Loucy (cell line): ENCODE results near the gene GTPBP1.

Source experiments
- H2AFZ ChIP-seq: fragments of 200-600 bp; sonication (generic); 2 replicates; pipeline ENCODE4 v1.6.0; 2016; ENCODE audit warnings: antibody characterized with exemption, mild to moderate bottlenecking, low read length, moderate library complexity
- H3F3A ChIP-seq: fragments of 200-600 bp; 2 replicates; pipeline ENCODE4 v1.6.0; 2016; ENCODE audit warnings: antibody characterized with exemption, low read depth, mild to moderate bottlenecking
- H3K27me3 ChIP-seq: fragments of 200-600 bp; sonication (generic); 2 replicates; pipeline ENCODE4 v1.6.1; 2014; ENCODE audit warnings: low read length, mild to moderate bottlenecking; ENCODE audit not compliant: insufficient read depth, poor library complexity, severe bottlenecking
- H3K36me3 ChIP-seq: fragments of 200-600 bp; sonication (generic); 2 replicates; pipeline ENCODE4 v1.6.1; 2016; ENCODE audit warnings: low read length; ENCODE audit not compliant: insufficient read depth
- H3K4me1 ChIP-seq: fragments of 200-600 bp; sonication (generic); 2 replicates; pipeline ENCODE4 v1.5.1; 2014; ENCODE audit warnings: low read length, mild to moderate bottlenecking; ENCODE audit not compliant: insufficient read depth, poor library complexity, severe bottlenecking
- H3K4me2 ChIP-seq: fragments of 200-600 bp; sonication (generic); 2 replicates; pipeline ENCODE4 v1.6.0; 2014; ENCODE audit warnings: antibody characterized with exemption, low read length, low read depth, mild to moderate bottlenecking; ENCODE audit not compliant: poor library complexity, severe bottlenecking
- H3K4me3 ChIP-seq: fragments of 200-600 bp; sonication (generic); 2 replicates; pipeline ENCODE4 v1.5.1; 2014; ENCODE audit warnings: low read length, mild to moderate bottlenecking, mixed read lengths; ENCODE audit not compliant: poor library complexity, severe bottlenecking
- H3K79me2 ChIP-seq: fragments of 200-600 bp; sonication (generic); 2 replicates; pipeline ENCODE4 v1.6.1; 2014; ENCODE audit warnings: low read length; ENCODE audit not compliant: insufficient read depth
- H3K9ac ChIP-seq: fragments of 200-600 bp; sonication (generic); 2 replicates; pipeline ENCODE4 v1.6.0; 2014; ENCODE audit warnings: mild to moderate bottlenecking, low read depth, low read length, moderate library complexity; ENCODE audit not compliant: poor library complexity, severe bottlenecking
- H3K9me2 ChIP-seq: fragments of 200-600 bp; sonication (generic); replicated peaks from 2 replicates; pipeline ENCODE4 v1.6.1; 2016; ENCODE audit warnings: low read depth, low read length, mixed read lengths
- H3K9me3 ChIP-seq: fragments of 200-600 bp; sonication (generic); 2 replicates; pipeline ENCODE4 v1.6.1; 2014; ENCODE audit warnings: mild to moderate bottlenecking, antibody characterized with exemption, low read length, low read depth; ENCODE audit not compliant: insufficient read depth
- H4K20me1 ChIP-seq: fragments of 200-600 bp; sonication (generic); 2 replicates; pipeline ENCODE4 v1.6.0; 2014; ENCODE audit warnings: antibody characterized with exemption, low read length, mild to moderate bottlenecking; ENCODE audit not compliant: insufficient read depth, poor library complexity, severe bottlenecking
- EZH2phosphoT487 ChIP-seq: fragments of 200-600 bp; IDR thresholded peaks from 2 replicates; pipeline ENCODE4 v1.6.1; 2018; ENCODE audit warnings: antibody characterized with exemption, mild to moderate bottlenecking, moderate library complexity, borderline replicate concordance
- TF ChIP-seq, protein P1 (sequence below): fragments of 200-600 bp; sonication (generic); conservative IDR thresholded peaks from 2 replicates; pipeline ENCODE4 v1.5.1; 2014; ENCODE audit warnings: mild to moderate bottlenecking, antibody characterized with exemption, low read length

Gene GTPBP1

DNA sequence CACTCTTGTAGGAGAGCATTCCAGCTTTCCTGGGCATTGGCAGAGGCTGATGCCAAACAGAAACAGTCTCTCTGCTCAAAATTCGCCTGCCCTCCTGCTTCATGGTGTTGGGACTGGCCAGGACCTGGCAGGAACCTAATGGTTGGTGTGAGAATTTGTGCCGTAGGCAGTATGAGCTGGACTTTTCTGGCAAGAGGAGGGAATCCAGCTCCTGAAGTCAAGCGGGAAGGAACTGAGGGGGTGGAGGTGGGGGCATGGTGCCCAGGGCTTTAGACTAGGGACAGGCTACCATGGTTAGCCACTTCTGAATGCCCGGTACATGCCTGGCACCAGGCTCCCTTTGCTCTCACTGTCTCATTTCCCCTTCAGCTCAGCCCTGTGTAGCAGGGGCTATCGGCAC, 30.9 kb upstream of the GTPBP1 start:
- Histone ChIP-seq H3K27me3 (no peaks in the 10 kb centered on the region), H3K9me3 (no peaks in the 10 kb centered on the region), H3K79me2 (no peaks in the 10 kb centered on the region), H3F3A (no peaks in the 10 kb centered on the region), H4K20me1 (no peaks in the 10 kb centered on the region), H2AFZ (no peak overlapping the region), H3K4me1 (no peaks in the 10 kb centered on the region), H3K4me2 (no peak overlapping the region), H3K9me2 (no peaks in the 10 kb centered on the region), H3K9ac (no peak overlapping the region), H3K4me3 (no peak overlapping the region), H3K36me3 (no peaks in the 10 kb centered on the region)
- no peak for TF ChIP-seq EZH2phosphoT487
- TF ChIP-seq, protein P1, sequence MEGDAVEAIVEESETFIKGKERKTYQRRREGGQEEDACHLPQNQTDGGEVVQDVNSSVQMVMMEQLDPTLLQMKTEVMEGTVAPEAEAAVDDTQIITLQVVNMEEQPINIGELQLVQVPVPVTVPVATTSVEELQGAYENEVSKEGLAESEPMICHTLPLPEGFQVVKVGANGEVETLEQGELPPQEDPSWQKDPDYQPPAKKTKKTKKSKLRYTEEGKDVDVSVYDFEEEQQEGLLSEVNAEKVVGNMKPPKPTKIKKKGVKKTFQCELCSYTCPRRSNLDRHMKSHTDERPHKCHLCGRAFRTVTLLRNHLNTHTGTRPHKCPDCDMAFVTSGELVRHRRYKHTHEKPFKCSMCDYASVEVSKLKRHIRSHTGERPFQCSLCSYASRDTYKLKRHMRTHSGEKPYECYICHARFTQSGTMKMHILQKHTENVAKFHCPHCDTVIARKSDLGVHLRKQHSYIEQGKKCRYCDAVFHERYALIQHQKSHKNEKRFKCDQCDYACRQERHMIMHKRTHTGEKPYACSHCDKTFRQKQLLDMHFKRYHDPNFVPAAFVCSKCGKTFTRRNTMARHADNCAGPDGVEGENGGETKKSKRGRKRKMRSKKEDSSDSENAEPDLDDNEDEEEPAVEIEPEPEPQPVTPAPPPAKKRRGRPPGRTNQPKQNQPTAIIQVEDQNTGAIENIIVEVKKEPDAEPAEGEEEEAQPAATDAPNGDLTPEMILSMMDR = no peak

- H3K4me1 ChIP-seq = no peaks in the 10 kb centered on the region
- no peaks in the 10 kb centered on the region for H3K9me3 ChIP-seq
- H3K9ac ChIP-seq = no peak overlapping the region
- H3K79me2 ChIP-seq = no peaks in the 10 kb centered on the region
- no peaks in the 10 kb centered on the region for H3K36me3 ChIP-seq
- no peak overlapping the region for H3K4me3 ChIP-seq
- no peaks in the 10 kb centered on the region for H4K20me1 ChIP-seq
- H3K9me2 ChIP-seq = no peaks in the 10 kb centered on the region
- no peaks in the 10 kb centered on the region for H3F3A ChIP-seq
- H3K27me3 ChIP-seq = no peaks in the 10 kb centered on the region
- no peak overlapping the region for H2AFZ ChIP-seq
- TF ChIP-seq, protein P1 = no peak
- TF ChIP-seq EZH2phosphoT487 = no peak
- no peak overlapping the region for H3K4me2 ChIP-seq
These were observed 29.9 kb upstream of the GTPBP1 start for GRCh38 chr22:38675833-38676232.

- peaks cover 22% of the 10 kb centered on the region for H3K79me2 ChIP-seq
- peaks cover 7% of the 10 kb centered on the region for H4K20me1 ChIP-seq
- H3K36me3 ChIP-seq = peaks cover 35% of the 10 kb centered on the region; the same call in 1 of the 2 replicates
- no peaks in the 10 kb centered on the region for H3K9me3 ChIP-seq
- H3K4me2 ChIP-seq = peak within 1 kb of the TSS; percentile 97
- H3K9ac ChIP-seq = peak within 1 kb of the TSS; percentile 82
- H3K27me3 ChIP-seq = no peaks in the 10 kb centered on the region
- peaks cover 10% of the 10 kb centered on the region for H3K4me1 ChIP-seq
- peak within 1 kb of the TSS; percentile 89 for H3K4me3 ChIP-seq
- no peak for TF ChIP-seq EZH2phosphoT487
- TF ChIP-seq, protein P1 = peak; percentile 72
- H2AFZ ChIP-seq = peak within 1 kb of the TSS; percentile 99
- no peaks in the 10 kb centered on the region for H3K9me2 ChIP-seq
- no peaks in the 10 kb centered on the region for H3F3A ChIP-seq
These were observed 24.0 kb upstream of the GTPBP1 start, which contains the start of gene TOMM22 for GRCh38 chr22:38681582-38682335. Gene TOMM22, plus strand, starts transcription at chr22:38681957. Its CDS starts 22 bp downstream, at chr22:38681979.
